Heart left ventricle (tissue), 13 donors: ENCODE measurements around the gene LELP1.

ENCODE experiments used
- CTCF ChIP-seq, 12 donors: fragments of 200-600 bp; sonication (generic) in 4 of 12; IDR thresholded peaks; one replicate each; pipeline versions ENCODE4 v1.5.0 to v1.8.0; 2018 to 2022; ENCODE audit warnings: antibody characterized with exemption in 12 of 12, mild to moderate bottlenecking in 5 of 12
- POLR2A ChIP-seq, 2 donors: fragments of 450-650 bp; IDR thresholded peaks; one replicate each; pipeline ENCODE4 v1.6.1; 2017; ENCODE audit warnings: antibody characterized with exemption in 2 of 2, mild to moderate bottlenecking in 2 of 2, moderate library complexity in 2 of 2
- donor health status: ischemic (EF 13 %, LVEDD 7.1; RV severe dilation, severe dysfunction).
- donor health status: DM: no; HTN: yes; CAD: no.
- donor health status: DM: no; HTN: no; CAD: no.
- donor health status: ischemic (EF 25% LVEDD 6.9; RV normal size, moderate dysfunction).
- donor health status: ischemic (EF 25% LVEDD 5.7; RV mildly dilated, moderate dysfunction).
- donor health status: ischemic (EF 35%, LVEDD 5.7; RV mildly dilated, moderate dysfunction).
- donor health status: nonischemic (EF 11% LVEDD 7.7; RV severe dilation, severe dysfunction).
- donor health status: DM: yes; HTN: yes; CAD: no.
- donor health status: PGD.
- donor health status: ischemic (EF 29% LVEDD 5.4; RV normal size, mild dysfunction).
- donor health status: nonischemic (EF 23%, LVEDD 6.1; RV moderate dilation, normal function).

- TF ChIP-seq CTCF (IDR thresholded peaks at IDR 0.05) (no peak), POLR2A (IDR thresholded peaks at IDR 0.05) (no peak)
These were observed 8.0 kb upstream of the LELP1 start for GRCh38 chr1:153195216-153195615.
